HCT116 (cell line): ENCODE results near the gene FAM118A. TPM values are rescaled to one million over a fixed set of nuclear protein-coding genes. Genes with fewer than 3 reads are reported as not detected.

Experiments used
- ATAC-seq: fragments of 200-7000 bp; cut with Tn5 transposase; 2 replicates; pipeline ENCODE4 v1.9.1; 2020; ENCODE audit warnings: mild to moderate bottlenecking, moderate library complexity
- BruUV-seq: library from RNA; stranded (reverse); fragments of 400-500 nt; replicated peaks from 2 replicates; lab custom pipeline; 2021; lab: Mats Ljungman, UMichigan
- CTCF ChIA-PET: fragments of 300-600 bp; sonication (Branson Sonifier 250); formaldehyde crosslinking; loops from one replicate; lab custom pipeline; 2021; ENCODE audit warnings: antibody characterized with exemption; lab: Charles Lee
- POLR2A ChIA-PET: fragments of 300-600, 350-600 bp; sonication (Branson Sonifier 250); formaldehyde crosslinking; loops from one replicate; lab custom pipeline; 2021; ENCODE audit warnings: antibody characterized with exemption; lab: Charles Lee
- RAD21 ChIA-PET, 2 experiments: fragments of 300-600 bp; sonication (Branson Sonifier 250); formaldehyde crosslinking; loops; one replicate each; lab custom pipeline; 2023; ENCODE audit warnings: low total read pairs in 2 of 2; ENCODE audit not compliant: uncharacterized antibody in 2 of 2, unreplicated experiment in 2 of 2, low non-redundant PET in 1 of 2; lab: Charles Lee
- DNase-seq: peaks from one replicate; pipeline ENCODE4 v3.0.0-alpha.2; 2010; ENCODE audit warnings: low read depth, low spot score
- H2AFZ ChIP-seq: fragments of 200-600 bp; shearing (Covaris generic), sonication (generic); 2 replicates; pipeline ENCODE4 v1.6.1; 2017; ENCODE audit warnings: low read depth, mixed run types, mixed read lengths, antibody characterized with exemption, low read length; ENCODE audit not compliant: poor library complexity, severe bottlenecking
- H3K27ac ChIP-seq: 2 replicates; pipeline ENCODE4 v1.5.1; 2012; ENCODE audit warnings: low read depth, low read length
- H3K27me3 ChIP-seq: fragments of 200-600 bp; sonication (generic); 2 replicates; pipeline ENCODE4 v1.6.1; 2016; ENCODE audit warnings: mixed run types, low read length, mixed read lengths; ENCODE audit not compliant: insufficient read depth
- H3K36me3 ChIP-seq, 2 experiments: fragments of 200-500 bp in 1 of 2; fragments of 200-600 bp in 1 of 2; sonication (Bioruptor generic) in 1 of 2; sonication (generic) in 1 of 2; 2 replicates each; pipeline versions ENCODE4 v1.5.1 to v1.6.1; 2014 to 2016; ENCODE audit warnings: low read length in 2 of 2, inconsistent platforms in 1 of 2, mixed read lengths in 1 of 2, mixed run types in 1 of 2; ENCODE audit not compliant: insufficient read depth in 2 of 2, control insufficient read depth in 1 of 2
- H3K4me1 ChIP-seq, 2 experiments: fragments of 200-600 bp in 1 of 2; sonication (generic) in 1 of 2; 2 replicates each; pipeline versions ENCODE4 v1.5.1 to v1.6.1; 2012 to 2017; ENCODE audit warnings: low read length in 2 of 2, inconsistent platforms in 1 of 2, mild to moderate bottlenecking in 1 of 2, mixed read lengths in 1 of 2, mixed run types in 1 of 2, moderate library complexity in 1 of 2; ENCODE audit not compliant: insufficient read depth in 2 of 2, control insufficient read depth in 1 of 2
- H3K4me2 ChIP-seq: fragments of 200-600 bp; sonication (generic); 2 replicates; pipeline ENCODE4 v1.6.1; 2017; ENCODE audit warnings: mixed run types, low read length, mixed read lengths
- H3K4me3 ChIP-seq, 2 experiments: fragments of 200-600 bp in 1 of 2; sonication (generic) in 1 of 2; replicated peaks in 1 of 2; 2 replicates each; pipeline ENCODE4 v1.5.1; 2011 to 2016; ENCODE audit warnings: low read length in 2 of 2, control low read depth in 1 of 2, low read depth in 1 of 2, mild to moderate bottlenecking in 1 of 2, mixed read lengths in 1 of 2, mixed run types in 1 of 2
- H3K79me2 ChIP-seq: fragments of 200-600 bp; sonication (generic); 2 replicates; pipeline ENCODE4 v1.6.1; 2017; ENCODE audit warnings: mild to moderate bottlenecking, mixed run types, low read length, moderate library complexity, mixed read lengths; ENCODE audit not compliant: insufficient read depth
- H3K9ac ChIP-seq: fragments of 200-600 bp; sonication (generic); 2 replicates; pipeline ENCODE4 v1.6.1; 2016; ENCODE audit warnings: low read length, mixed read lengths
- H3K9me2 ChIP-seq: fragments of 200-600 bp; sonication (generic), shearing (Covaris generic); 2 replicates; pipeline ENCODE4 v1.6.1; 2017; ENCODE audit warnings: mixed run types, mild to moderate bottlenecking, moderate library complexity; ENCODE audit not compliant: insufficient read depth
- H3K9me3 ChIP-seq, 2 experiments: fragments of 200-500 bp in 1 of 2; fragments of 200-600 bp in 1 of 2; sonication (Bioruptor generic) in 1 of 2; sonication (generic) in 1 of 2; 2 replicates each; pipeline ENCODE4 v1.6.1; 2014 to 2017; ENCODE audit warnings: low read length in 2 of 2, mixed read lengths in 2 of 2, inconsistent platforms in 1 of 2, low read depth in 1 of 2, mild to moderate bottlenecking in 1 of 2, mixed run types in 1 of 2, moderate library complexity in 1 of 2; ENCODE audit not compliant: control insufficient read depth in 1 of 2, insufficient read depth in 1 of 2
- H4K20me1 ChIP-seq: fragments of 200-600 bp; sonication (generic), shearing (Covaris generic); 2 replicates; pipeline ENCODE4 v1.6.1; 2017; ENCODE audit warnings: mixed run types, mild to moderate bottlenecking, moderate library complexity; ENCODE audit not compliant: insufficient read depth
- CEBPB ChIP-seq: IDR thresholded peaks from 2 replicates; pipeline ENCODE4 v1.6.1; 2012; ENCODE audit warnings: low read depth
- EGR1 ChIP-seq: IDR thresholded peaks from 2 replicates; pipeline ENCODE4 v1.6.1; 2012; ENCODE audit warnings: low read depth
- ELF1 ChIP-seq: IDR thresholded peaks from 2 replicates; pipeline ENCODE4 v1.6.1; 2012; ENCODE audit warnings: low read depth, borderline replicate concordance
- EZH2 ChIP-seq: fragments of 200-600 bp; sonication (generic); IDR thresholded peaks from 2 replicates; pipeline ENCODE4 v1.6.1; 2017; ENCODE audit warnings: antibody characterized with exemption, mixed run types
- EZH2phosphoT487 ChIP-seq: fragments of 200-600 bp; IDR thresholded peaks from 2 replicates; pipeline ENCODE4 v1.6.1; 2018; ENCODE audit warnings: antibody characterized with exemption, borderline replicate concordance
- FOSL1 ChIP-seq: IDR thresholded peaks from 2 replicates; pipeline ENCODE4 v1.6.1; 2012; ENCODE audit warnings: low read depth
- POLR2A ChIP-seq: IDR thresholded peaks from 2 replicates; pipeline ENCODE4 v1.7.0; 2011; ENCODE audit warnings: borderline replicate concordance; ENCODE audit not compliant: insufficient read depth, insufficient read length; ENCODE audit errors: extremely low read depth
- POLR2AphosphoS5 ChIP-seq: IDR thresholded peaks from 2 replicates; pipeline ENCODE4 v1.6.1; 2011; ENCODE audit warnings: mild to moderate bottlenecking, low read depth, low read length, moderate library complexity
- RAD21 ChIP-seq: IDR thresholded peaks from 2 replicates; pipeline ENCODE4 v1.6.1; 2012; ENCODE audit warnings: low read depth, mild to moderate bottlenecking
- SP1 ChIP-seq: IDR thresholded peaks from 2 replicates; pipeline ENCODE4 v1.6.1; 2012; ENCODE audit warnings: low read depth
- SRF ChIP-seq: IDR thresholded peaks from 2 replicates; pipeline ENCODE4 v1.6.1; 2012; ENCODE audit warnings: low read depth
- TCF7L2 ChIP-seq: IDR thresholded peaks from 2 replicates; pipeline ENCODE4 v1.7.0; 2011; ENCODE audit warnings: borderline replicate concordance, inconsistent platforms; ENCODE audit not compliant: insufficient read depth, insufficient read length; ENCODE audit errors: extremely low read depth
- YY1 ChIP-seq: IDR thresholded peaks from 2 replicates; pipeline ENCODE4 v1.6.1; 2011; ENCODE audit warnings: low read length, low read depth, moderate library complexity, mild to moderate bottlenecking; ENCODE audit not compliant: insufficient replicate concordance; ENCODE audit errors: extremely low read depth
- ZFX ChIP-seq: fragments of 450-650 bp; IDR thresholded peaks from 2 replicates; pipeline ENCODE4 v1.6.1; 2017
- ZNF274 ChIP-seq: fragments of 200-500 bp; sonication (Bioruptor generic); IDR thresholded peaks from 2 replicates; pipeline ENCODE4 v1.6.1; 2014; ENCODE audit warnings: mild to moderate bottlenecking, low read depth, low read length, inconsistent platforms
- intact Hi-C: fragments of 100-400 bp; cut with micrococcal nuclease; formaldehyde crosslinking; loops from 2 replicates; pipeline ENCODE4 v1.10.0; 2022
- total RNA-seq: library from RNA; stranded (reverse); gene quantifications from one replicate; pipeline ENCODE4 v1.2.1, GENCODE V29; 2021; ENCODE audit not compliant: unreplicated experiment
- TF ChIP-seq, protein P1 (sequence below): IDR thresholded peaks from 2 replicates; pipeline ENCODE4 v1.6.1; 2011; ENCODE audit warnings: mild to moderate bottlenecking, low read length, moderate library complexity; ENCODE audit not compliant: insufficient replicate concordance; ENCODE audit errors: extremely low read depth
- TF ChIP-seq, protein P2 (sequence below), 3 experiments: fragments of 200-600 bp in 1 of 3; sonication (generic) in 1 of 3; IDR thresholded peaks in 2 of 3; conservative IDR thresholded peaks in 1 of 3; 2 replicates each; pipeline ENCODE4 v1.5.1; 2012 to 2017; ENCODE audit warnings: low read depth in 2 of 3, low read length in 2 of 3, antibody characterized with exemption in 1 of 3, borderline replicate concordance in 1 of 3, control low read depth in 1 of 3, mild to moderate bottlenecking in 1 of 3, mixed read lengths in 1 of 3, mixed run types in 1 of 3, moderate library complexity in 1 of 3; ENCODE audit not compliant: insufficient read depth in 1 of 3
- TF ChIP-seq, protein P3 (sequence below): IDR thresholded peaks from 2 replicates; pipeline ENCODE4 v1.6.1; 2012
- TF ChIP-seq, protein P4 (sequence below): IDR thresholded peaks from 2 replicates; pipeline ENCODE4 v1.6.1; 2012; ENCODE audit warnings: low read depth
- TF ChIP-seq, protein P5 (sequence below): IDR thresholded peaks from 2 replicates; pipeline ENCODE4 v1.6.1; 2012

Gene FAM118A
- total RNA-seq, 1 experiment from 2014 or later: 43.2 TPM

DNA sequence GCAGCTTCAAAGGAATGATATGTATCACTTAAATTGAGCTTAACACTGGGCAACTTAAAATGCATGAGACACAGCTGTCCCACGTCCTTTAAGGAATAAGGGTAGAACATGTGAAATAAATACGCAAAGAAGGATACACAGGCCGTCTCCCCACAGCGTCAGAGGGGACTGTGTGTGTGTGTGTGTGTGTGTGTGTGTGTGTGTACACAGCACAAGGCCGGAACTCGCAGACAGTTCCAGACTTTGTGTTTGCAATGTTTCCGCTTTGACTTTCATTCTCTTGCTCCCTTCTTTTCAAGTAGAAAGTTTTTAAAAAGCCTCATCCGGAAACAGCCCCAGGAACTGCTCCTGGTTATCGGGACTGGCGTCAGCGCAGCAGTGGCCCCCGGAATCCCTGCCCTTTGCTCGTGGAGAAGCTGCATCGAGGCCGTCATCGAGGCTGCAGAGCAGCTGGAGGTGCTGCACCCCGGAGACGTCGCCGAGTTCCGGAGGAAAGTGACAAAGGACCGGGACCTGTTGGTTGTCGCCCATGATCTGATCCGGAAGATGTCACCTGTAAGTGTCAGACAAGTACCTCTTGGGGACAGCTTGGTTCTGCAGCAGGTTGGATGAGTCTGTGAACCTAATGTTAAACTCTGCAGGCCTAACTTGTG is 13.3 kb downstream of the FAM118A start:
- H2AFZ ChIP-seq: no peak overlapping the region
- H3K4me3 ChIP-seq: no peak overlapping the region
- intact Hi-C loops: no loop called here
- H3K27me3 ChIP-seq: no peaks in the 10 kb centered on the region
- no TSS peak for BruUV-seq
- no peaks in the 10 kb centered on the region for H3K9me3 ChIP-seq
- H3K36me3 ChIP-seq: peaks cover 24 to 26% of the 10 kb centered on the region in 2 experiments; a peak in 3 of 4 replicates
- peaks cover 65% of the 10 kb centered on the region for H3K79me2 ChIP-seq
- RAD21 ChIA-PET: no interaction called here
- H3K27ac ChIP-seq: no peak overlapping the region
- POLR2A ChIA-PET: no interaction called here
- no peaks in the 10 kb centered on the region for H3K9me2 ChIP-seq
- DNase-seq (no peak), ATAC-seq (no peak)
- TF ChIP-seq SRF: no peak
- TF ChIP-seq TCF7L2: no peak
- TF ChIP-seq CEBPB: no peak
- no peak for TF ChIP-seq POLR2AphosphoS5
- TF ChIP-seq EGR1: no peak
- TF ChIP-seq EZH2phosphoT487: no peak
- TF ChIP-seq FOSL1: no peak
- no peak for TF ChIP-seq RAD21
- no peak for TF ChIP-seq EZH2
- no peak for TF ChIP-seq POLR2A
- no peak for TF ChIP-seq SP1
- TF ChIP-seq ZFX: no peak
- TF ChIP-seq, protein P1, sequence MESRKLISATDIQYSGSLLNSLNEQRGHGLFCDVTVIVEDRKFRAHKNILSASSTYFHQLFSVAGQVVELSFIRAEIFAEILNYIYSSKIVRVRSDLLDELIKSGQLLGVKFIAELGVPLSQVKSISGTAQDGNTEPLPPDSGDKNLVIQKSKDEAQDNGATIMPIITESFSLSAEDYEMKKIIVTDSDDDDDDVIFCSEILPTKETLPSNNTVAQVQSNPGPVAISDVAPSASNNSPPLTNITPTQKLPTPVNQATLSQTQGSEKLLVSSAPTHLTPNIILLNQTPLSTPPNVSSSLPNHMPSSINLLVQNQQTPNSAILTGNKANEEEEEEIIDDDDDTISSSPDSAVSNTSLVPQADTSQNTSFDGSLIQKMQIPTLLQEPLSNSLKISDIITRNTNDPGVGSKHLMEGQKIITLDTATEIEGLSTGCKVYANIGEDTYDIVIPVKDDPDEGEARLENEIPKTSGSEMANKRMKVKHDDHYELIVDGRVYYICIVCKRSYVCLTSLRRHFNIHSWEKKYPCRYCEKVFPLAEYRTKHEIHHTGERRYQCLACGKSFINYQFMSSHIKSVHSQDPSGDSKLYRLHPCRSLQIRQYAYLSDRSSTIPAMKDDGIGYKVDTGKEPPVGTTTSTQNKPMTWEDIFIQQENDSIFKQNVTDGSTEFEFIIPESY: no peak
- TF ChIP-seq, protein P2, sequence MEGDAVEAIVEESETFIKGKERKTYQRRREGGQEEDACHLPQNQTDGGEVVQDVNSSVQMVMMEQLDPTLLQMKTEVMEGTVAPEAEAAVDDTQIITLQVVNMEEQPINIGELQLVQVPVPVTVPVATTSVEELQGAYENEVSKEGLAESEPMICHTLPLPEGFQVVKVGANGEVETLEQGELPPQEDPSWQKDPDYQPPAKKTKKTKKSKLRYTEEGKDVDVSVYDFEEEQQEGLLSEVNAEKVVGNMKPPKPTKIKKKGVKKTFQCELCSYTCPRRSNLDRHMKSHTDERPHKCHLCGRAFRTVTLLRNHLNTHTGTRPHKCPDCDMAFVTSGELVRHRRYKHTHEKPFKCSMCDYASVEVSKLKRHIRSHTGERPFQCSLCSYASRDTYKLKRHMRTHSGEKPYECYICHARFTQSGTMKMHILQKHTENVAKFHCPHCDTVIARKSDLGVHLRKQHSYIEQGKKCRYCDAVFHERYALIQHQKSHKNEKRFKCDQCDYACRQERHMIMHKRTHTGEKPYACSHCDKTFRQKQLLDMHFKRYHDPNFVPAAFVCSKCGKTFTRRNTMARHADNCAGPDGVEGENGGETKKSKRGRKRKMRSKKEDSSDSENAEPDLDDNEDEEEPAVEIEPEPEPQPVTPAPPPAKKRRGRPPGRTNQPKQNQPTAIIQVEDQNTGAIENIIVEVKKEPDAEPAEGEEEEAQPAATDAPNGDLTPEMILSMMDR (IDR thresholded peaks at IDR 0.05 in 2 of 3, conservative IDR thresholded peaks at IDR 0.05 in 1 of 3; ENCODE audit: borderline replicate concordance in 1 of 3, insufficient read depth in 1 of 3, low read depth in 2 of 3, low read length in 2 of 3): no peak
- TF ChIP-seq, protein P3, sequence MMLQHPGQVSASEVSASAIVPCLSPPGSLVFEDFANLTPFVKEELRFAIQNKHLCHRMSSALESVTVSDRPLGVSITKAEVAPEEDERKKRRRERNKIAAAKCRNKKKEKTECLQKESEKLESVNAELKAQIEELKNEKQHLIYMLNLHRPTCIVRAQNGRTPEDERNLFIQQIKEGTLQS: no peak
- TF ChIP-seq, protein P4, sequence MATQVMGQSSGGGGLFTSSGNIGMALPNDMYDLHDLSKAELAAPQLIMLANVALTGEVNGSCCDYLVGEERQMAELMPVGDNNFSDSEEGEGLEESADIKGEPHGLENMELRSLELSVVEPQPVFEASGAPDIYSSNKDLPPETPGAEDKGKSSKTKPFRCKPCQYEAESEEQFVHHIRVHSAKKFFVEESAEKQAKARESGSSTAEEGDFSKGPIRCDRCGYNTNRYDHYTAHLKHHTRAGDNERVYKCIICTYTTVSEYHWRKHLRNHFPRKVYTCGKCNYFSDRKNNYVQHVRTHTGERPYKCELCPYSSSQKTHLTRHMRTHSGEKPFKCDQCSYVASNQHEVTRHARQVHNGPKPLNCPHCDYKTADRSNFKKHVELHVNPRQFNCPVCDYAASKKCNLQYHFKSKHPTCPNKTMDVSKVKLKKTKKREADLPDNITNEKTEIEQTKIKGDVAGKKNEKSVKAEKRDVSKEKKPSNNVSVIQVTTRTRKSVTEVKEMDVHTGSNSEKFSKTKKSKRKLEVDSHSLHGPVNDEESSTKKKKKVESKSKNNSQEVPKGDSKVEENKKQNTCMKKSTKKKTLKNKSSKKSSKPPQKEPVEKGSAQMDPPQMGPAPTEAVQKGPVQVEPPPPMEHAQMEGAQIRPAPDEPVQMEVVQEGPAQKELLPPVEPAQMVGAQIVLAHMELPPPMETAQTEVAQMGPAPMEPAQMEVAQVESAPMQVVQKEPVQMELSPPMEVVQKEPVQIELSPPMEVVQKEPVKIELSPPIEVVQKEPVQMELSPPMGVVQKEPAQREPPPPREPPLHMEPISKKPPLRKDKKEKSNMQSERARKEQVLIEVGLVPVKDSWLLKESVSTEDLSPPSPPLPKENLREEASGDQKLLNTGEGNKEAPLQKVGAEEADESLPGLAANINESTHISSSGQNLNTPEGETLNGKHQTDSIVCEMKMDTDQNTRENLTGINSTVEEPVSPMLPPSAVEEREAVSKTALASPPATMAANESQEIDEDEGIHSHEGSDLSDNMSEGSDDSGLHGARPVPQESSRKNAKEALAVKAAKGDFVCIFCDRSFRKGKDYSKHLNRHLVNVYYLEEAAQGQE: no peak
- TF ChIP-seq ZNF274: no peak
- TF ChIP-seq ELF1: no peak
- TF ChIP-seq, protein P5, sequence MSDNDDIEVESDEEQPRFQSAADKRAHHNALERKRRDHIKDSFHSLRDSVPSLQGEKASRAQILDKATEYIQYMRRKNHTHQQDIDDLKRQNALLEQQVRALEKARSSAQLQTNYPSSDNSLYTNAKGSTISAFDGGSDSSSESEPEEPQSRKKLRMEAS: no peak
- no peak for TF ChIP-seq YY1
- no peak overlapping the region for H3K9ac ChIP-seq
- no peak overlapping the region for H3K4me2 ChIP-seq
- H3K4me1 ChIP-seq: no peaks in the 10 kb centered on the region
- H4K20me1 ChIP-seq: no peaks in the 10 kb centered on the region; the same call in 1 of the 2 replicates
- CTCF ChIA-PET: no interaction called here
